ENCODE measurements around the gene TPCN2. TPM values are rescaled to one million over a fixed set of nuclear protein-coding genes. Genes with fewer than 3 reads are reported as not detected.

Gene TPCN2
- polyA plus RNA-seq, 1 donor, result 7.1 TPM

GRCh38 chr11:69111624-69112542 is 63.2 kb downstream of the TPCN2 start:
- no peak for DNase-seq (ENCODE audit: low read depth)

DNA sequence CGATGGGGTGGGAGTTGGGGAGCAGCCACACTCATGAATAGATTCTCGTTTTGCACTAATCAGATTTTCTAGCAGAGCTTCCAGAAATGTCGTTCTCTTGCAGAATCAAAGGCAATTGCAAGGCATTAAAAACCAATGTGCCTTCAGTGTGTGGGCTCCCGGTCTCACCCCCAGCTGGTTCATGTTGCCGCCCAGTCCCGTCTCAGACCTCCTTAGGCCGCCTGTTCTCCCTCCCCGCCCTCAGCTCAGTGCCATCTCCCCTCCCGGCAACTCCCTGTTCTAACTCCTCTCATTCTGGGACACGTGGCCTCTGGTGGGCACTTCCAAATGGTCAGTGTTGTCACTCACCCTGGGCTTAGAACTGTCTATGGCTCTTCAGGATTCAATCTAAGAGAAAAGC is 64.5 kb downstream of the TPCN2 start:
- no peak for DNase-seq (ENCODE audit: low read depth)

DNA sequence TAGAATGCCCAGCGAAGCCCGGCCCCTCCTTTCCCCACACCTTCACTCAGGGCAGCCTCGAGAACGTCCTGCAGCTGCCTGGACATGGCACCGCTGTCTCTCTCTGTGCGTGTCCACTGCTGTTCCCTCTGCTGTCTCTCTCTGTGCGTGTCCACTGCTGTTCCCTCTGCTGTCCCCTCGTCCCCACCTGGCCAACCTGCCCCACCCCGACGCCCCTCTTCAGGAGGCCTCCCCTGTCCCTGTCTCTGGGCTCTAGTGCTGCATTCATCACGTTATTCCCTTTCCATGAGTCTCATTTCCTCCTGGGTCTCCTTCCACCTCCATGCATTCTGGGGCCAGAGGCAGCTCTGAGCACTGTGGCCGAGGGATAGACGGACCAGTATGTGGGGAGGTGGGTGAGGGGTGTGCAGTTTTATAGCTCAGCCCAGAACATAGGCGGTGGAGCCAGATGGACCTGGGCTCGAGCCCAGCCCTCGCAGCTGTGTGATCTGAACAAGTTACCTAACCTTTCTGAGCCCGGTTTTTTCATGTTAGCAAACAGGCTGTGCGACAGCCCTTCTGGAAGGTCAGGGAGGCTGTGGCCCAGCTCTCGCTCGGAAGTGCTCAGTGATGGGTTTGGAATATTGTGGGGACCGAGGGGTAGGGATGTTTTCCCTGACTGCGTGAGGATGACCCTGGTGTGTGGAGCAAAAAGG is 65.1 kb downstream of the TPCN2 start:
- DNase-seq (ENCODE audit: low read depth), result no peak

DNA sequence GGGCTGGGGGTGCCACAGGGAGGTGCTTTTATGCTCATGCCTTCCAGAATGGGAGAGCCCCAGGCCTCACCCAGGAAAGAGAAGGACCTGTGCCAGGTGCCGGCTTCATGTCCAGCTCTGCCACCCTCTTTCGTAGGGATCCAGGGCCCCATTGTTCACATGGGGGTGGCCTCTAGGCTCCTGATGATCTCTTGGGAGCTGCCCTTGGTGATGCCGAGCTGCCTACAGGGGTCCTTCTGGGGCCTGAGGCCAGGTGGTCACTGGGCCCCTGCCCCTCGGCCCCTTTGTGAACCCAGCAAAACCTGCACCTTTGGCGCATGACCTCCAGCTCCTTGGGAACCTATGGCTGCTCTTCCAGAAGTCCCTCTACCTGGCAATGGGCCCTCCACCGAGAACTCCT is 65.6 kb downstream of the TPCN2 start:
- no peak for DNase-seq (ENCODE audit: low read depth)

- no peak for DNase-seq (ENCODE audit: low read depth)
Observed at GRCh38 chr11:69114811-69115523, 66.2 kb downstream of the TPCN2 start.

DNA sequence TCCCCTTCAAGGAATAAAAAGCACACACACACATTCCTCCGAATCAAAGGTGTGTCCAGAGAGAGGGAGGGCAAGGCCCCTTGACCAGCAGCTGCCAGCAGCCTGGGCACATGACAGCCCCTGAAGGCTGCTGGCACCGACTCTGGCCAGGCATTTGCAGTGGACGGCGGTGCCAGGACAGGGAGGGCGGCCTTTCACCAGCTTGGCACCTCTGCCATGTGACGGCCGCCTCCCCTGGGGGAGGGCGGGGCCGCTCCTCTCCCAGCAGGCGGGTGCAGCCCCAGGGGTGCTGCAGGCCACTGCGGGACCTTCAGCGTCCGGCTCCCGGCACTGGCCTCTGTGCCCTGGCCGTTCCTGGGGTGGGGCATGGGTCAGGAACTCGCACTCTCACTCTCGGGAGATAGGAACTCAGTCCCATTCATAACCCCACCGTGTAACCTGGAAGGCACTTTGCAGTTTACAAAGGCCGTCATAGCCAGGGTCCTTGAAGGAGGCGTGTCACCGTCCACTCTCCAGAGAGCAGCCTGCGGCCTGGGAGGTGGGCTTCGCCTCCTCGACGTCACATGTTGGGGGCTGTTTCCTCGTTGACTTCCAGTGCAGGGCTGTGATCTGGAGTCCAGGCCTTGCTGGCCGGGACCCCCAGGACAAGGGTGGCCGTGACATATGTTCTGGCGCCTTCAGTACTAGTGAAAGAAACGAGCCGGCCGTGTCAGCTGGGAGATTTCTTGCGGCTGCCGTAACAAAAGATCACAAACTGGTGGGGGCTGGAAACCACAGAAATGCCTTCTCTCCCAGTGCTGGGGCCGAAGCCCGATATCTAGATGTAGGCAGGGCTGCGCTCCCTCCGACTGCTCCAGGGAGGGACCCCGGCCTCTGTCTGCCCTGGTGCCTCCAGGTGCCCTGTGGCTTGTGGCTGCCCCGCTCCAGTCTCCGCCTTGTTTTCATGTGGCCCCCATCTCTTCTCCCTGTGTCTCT is 67.1 kb downstream of the TPCN2 start:
- no peak for DNase-seq (ENCODE audit: low read depth)

DNA sequence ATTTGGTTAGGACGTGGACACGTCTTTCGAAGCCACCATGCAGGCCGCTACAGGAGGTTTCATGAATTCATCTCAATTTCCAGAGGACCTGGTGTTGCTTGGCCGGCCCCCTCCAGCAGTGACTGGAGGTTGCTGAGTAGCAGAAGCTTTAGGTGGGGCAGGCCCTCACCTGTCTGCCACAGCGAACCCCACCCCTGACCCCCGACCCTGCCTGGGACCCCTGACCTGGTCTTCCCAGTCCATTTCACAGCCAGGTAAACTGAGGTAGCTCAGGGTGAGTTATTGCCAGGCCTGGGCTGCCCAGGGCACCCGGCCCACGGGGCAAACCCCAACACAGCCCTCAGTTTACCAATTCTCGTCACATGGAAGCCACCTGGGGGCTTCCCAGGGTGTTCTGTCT is 67.9 kb downstream of the TPCN2 start:
- no peak for DNase-seq (ENCODE audit: low read depth)

- no peak for DNase-seq (ENCODE audit: low read depth)
Observed at GRCh38 chr11:69119190-69119589, 70.5 kb downstream of the TPCN2 start.

GRCh38 chr11:69120096-69120875 is 71.6 kb downstream of the TPCN2 start:
- DNase-seq (ENCODE audit: low read depth), result no peak

DNA sequence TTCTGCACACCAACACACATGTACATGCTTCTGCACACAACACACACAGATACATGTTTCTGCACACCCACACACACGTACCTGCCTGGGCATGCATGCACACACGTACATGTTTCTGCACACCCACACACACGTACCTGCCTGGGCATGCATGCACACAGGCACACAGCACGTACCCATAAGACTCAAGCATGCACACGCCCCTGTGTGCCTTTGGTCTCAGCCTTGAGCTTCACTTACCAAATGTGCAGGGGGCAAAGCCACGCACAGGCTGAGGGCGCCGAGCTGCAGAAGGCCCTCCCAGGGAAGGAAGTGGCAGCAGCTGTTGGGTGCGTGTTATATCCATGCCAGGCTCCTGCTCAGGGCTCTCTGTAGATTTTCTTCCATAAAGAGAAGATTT is 72.3 kb downstream of the TPCN2 start:
- DNase-seq (ENCODE audit: low read depth), result no peak

- DNase-seq (ENCODE audit: low read depth), result no peak
Observed at GRCh38 chr11:69121621-69122325, 73.0 kb downstream of the TPCN2 start.

- no peak for DNase-seq (ENCODE audit: low read depth)
Observed at GRCh38 chr11:69122326-69122629, 73.5 kb downstream of the TPCN2 start.

DNA sequence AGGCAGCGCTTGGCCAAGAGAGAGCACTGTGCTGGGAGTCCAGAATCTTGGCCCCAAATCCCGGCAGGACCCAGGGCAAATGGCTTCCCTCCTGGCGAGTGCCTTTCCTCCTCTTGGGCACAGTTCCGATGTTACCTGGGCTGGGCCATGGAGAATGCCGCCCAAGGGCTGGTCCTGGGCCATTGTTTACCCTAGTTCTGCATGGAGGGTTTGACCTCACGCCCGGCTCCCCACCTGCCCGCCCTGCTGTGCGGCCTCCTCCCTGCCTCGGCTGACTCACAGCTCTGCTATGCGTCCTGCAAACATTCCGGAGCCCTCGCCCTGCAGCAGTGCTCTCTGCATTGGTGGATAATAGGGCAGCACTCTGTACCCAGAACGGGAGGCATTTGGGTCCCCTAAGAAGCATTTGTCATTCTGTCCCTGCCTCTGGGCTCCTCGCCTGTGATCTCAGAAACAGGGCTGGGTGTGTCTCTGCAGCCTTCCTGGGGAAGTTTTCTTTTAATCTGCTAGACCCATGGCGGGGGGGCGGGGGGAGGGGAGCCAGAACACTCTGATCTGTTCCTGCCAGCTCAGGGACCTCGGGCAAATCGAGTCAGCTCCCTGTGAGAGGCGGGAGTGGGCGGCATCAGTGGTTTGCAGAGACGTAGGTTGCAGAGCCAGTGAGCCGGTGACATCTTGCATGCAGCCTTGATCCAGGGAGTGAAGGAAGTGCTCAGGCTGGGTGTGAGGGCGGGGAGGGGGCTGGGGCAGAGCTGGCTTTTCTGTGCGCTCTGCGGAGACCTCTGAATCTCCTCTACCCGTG is 74.1 kb downstream of the TPCN2 start:
- DNase-seq (ENCODE audit: low read depth), result no peak

GRCh38 chr11:69123593-69124545 is 75.1 kb downstream of the TPCN2 start:
- DNase-seq (ENCODE audit: low read depth), result no peak

DNA sequence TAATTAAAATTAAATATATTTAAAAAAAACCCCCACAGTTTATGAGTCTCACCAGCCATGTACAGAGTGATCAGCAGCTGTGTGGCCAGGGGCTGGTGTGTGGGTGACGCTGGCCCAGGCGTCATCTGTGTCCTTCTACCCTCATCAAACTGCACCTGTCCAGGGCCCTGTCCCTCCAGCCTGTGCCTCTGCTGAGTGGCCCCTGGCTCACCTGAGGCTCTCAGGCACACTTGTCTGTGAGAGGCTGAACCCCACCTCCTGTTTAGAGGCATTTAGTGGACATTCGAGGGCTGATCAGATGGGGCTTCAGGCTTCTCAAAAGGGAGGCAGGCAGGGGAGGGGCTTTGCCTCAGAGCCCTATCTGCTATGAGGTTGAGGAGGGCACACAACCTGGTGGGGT is 77.1 kb downstream of the TPCN2 start:
- no peak for DNase-seq (ENCODE audit: low read depth)

GRCh38 chr11:69126286-69126685 is 77.6 kb downstream of the TPCN2 start:
- DNase-seq (ENCODE audit: low read depth), result no peak

DNA sequence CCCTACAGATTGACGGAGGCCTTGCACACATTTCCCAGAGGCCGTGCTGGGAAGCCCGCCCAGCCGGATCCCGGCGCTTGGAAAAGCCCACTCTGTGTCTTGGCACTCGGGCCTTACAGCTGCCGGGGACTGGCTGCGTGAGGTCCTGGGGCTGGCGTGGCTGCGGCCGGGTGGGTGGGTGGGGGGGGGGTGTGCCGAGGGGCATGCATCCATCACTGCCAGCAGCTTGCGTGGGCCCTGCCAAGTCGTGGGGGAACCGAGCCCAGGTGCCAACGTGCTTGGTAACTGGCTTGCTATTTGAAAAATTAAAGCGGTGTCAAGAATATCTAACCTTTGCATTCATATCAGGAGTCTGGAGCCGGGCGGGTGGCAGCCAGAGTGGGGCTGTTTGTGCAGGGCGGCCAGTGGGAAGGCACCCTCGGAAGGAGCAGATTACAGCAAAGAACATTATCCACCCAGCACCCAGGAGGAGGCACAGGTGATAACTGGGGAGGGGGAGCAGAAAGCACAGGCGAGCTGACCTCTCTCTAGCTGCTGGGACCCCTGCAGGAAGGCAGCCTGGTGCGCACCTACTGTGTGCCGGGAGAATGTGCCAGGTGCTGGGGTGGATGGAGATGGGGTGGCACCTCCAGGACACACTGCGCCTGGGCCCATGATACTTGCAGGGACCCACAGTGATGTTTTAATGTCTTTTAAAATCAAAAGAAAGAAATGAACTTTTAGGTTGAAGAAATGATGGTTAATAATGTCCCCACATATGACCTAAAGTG is 78.5 kb downstream of the TPCN2 start:
- DNase-seq (ENCODE audit: low read depth), result peak; percentile 32

Measured in forelimb muscle (tissue), 1 donor.